ENCODE measurements around the gene LAMTOR3. TPM values are rescaled to one million over a fixed set of nuclear protein-coding genes. Genes with fewer than 3 reads are reported as not detected.

Gene LAMTOR3
- total and polyA plus RNA-seq, 9 of the 15 experiments (the other 6 are each of a cell fraction or from before 2014, with no cell fraction given): 17.9 to 146 (median 59.4) TPM

- ATAC-seq (no peak), FAIRE-seq (no peak), DNase-seq (ENCODE audit: extremely low read depth in 1 of 4, low spot score in 3 of 4) (no peak)
- intact Hi-C loops (cut with micrococcal nuclease) (no loop called here), in situ Hi-C loops (cut with MboI) (no loop called here)
- ChIA-PET CTCF (ENCODE audit: low intra/inter-chr PET ratio) (no interaction called here), POLR2A (interaction anchor here (2.4 to 4.4 kb wide), 2 partner anchors 19 to 21 kb away, joined by 5 to 20 read pairs; partner anchors contain the start of gene DNAJB14)
- BruUV-seq (replicated peaks): no TSS peak
- Histone ChIP-seq H3K9me3 (replicated peaks; ENCODE audit: control insufficient read depth, insufficient read depth, low read depth, low read length) (no peaks in the 10 kb centered on the region), H3K9me1 (ENCODE audit: control insufficient read depth, insufficient read depth, low read length) (no peaks in the 10 kb centered on the region), H3K27ac (ENCODE audit: extremely low read depth, low read depth, low read length) (no peak overlapping the region), H3K9ac (ENCODE audit: insufficient read depth in 1 of 2, low read depth in 2 of 2, low read length in 2 of 2) (no peak overlapping the region), H3K4me1 (replicated peaks in 1 of 2; ENCODE audit: control insufficient read depth in 2 of 2, insufficient read depth in 2 of 2, low read length in 2 of 2) (no peaks in the 10 kb centered on the region; a peak in 1 of 5 replicates), H3K4me3 (no peak overlapping the region), H3K27me3 (ENCODE audit: control insufficient read depth in 2 of 2, insufficient read depth in 2 of 2, low read length in 2 of 2) (no peaks in the 10 kb centered on the region), H3K79me2 (ENCODE audit: control insufficient read depth, insufficient read depth, low read length) (peaks cover 24% of the 10 kb centered on the region), H2AFZ (ENCODE audit: low read depth, low read length) (no peak overlapping the region), H3K4me2 (ENCODE audit: insufficient read depth, low read length) (no peak overlapping the region), H3K36me3 (ENCODE audit: control insufficient read depth, insufficient read depth, low read length) (peaks cover 38% of the 10 kb centered on the region; the same call in 2 of the 3 replicates), H4K20me1 (replicated peaks; ENCODE audit: control insufficient read depth, insufficient read depth, low read length) (no peaks in the 10 kb centered on the region)
- 63% methylated on average over 2 of the region's 2 CpGs for WGBS (ENCODE audit: insufficient coverage, low coverage, missing lambda C conversion rate)
- no peak for TF ChIP-seq MTA3 (IDR thresholded peaks at IDR 0.05; ENCODE audit: borderline replicate concordance)
- no peak for TF ChIP-seq POLR2B (IDR thresholded peaks at IDR 0.05; ENCODE audit: low read depth, partially characterized antibody)
- no peak for TF ChIP-seq ZFP30 (CRISPR knock-in tag; IDR thresholded peaks at IDR 0.05; ENCODE audit: borderline replicate concordance)
These were observed 33.3 kb upstream of the LAMTOR3 start for GRCh38 chr4:99927566-99927965.

GRCh38 chr4:99921174-99921573 is 26.9 kb upstream of the LAMTOR3 start:
- no peak overlapping the region for H3K4me2 ChIP-seq (ENCODE audit: insufficient read depth, low read length)
- H3K4me1 ChIP-seq (replicated peaks in 1 of 2; ENCODE audit: control insufficient read depth in 2 of 2, insufficient read depth in 2 of 2, low read length in 2 of 2): no peaks in the 10 kb centered on the region; a peak in 1 of 5 replicates
- 93% methylated on average over 3 of the region's 3 CpGs for whole genome bisulfite sequencing (ENCODE audit: insufficient coverage, low coverage, missing lambda C conversion rate)
- H3K4me3 ChIP-seq: no peak overlapping the region
- H2AFZ ChIP-seq (ENCODE audit: low read depth, low read length): no peak overlapping the region
- intact Hi-C loops (cut with micrococcal nuclease): no loop called here
- DNase-seq (ENCODE audit: extremely low read depth in 1 of 4, low spot score in 3 of 4) (no peak), FAIRE-seq (no peak), ATAC-seq (no peak)
- H3K27ac ChIP-seq (ENCODE audit: extremely low read depth, low read depth, low read length): no peak overlapping the region
- H3K9ac ChIP-seq (ENCODE audit: insufficient read depth in 1 of 2, low read depth in 2 of 2, low read length in 2 of 2): no peak overlapping the region
- in situ Hi-C loops (cut with MboI): no loop called here
- POLR2A ChIA-PET: interaction anchor here (1.8 kb wide), 1 partner anchor 26 kb away, joined by 5 read pairs; the partner anchor contains the start of gene DNAJB14
- BruUV-seq (replicated peaks): no TSS peak
- H3K9me1 ChIP-seq (ENCODE audit: control insufficient read depth, insufficient read depth, low read length): no peaks in the 10 kb centered on the region
- H3K9me3 ChIP-seq (replicated peaks; ENCODE audit: control insufficient read depth, insufficient read depth, low read depth, low read length): no peaks in the 10 kb centered on the region
- H3K79me2 ChIP-seq (ENCODE audit: control insufficient read depth, insufficient read depth, low read length): no peaks in the 10 kb centered on the region
- no peaks in the 10 kb centered on the region for H4K20me1 ChIP-seq (replicated peaks; ENCODE audit: control insufficient read depth, insufficient read depth, low read length)
- CTCF ChIA-PET (ENCODE audit: low intra/inter-chr PET ratio): no interaction called here
- H3K36me3 ChIP-seq (ENCODE audit: control insufficient read depth, insufficient read depth, low read length): peaks cover 49% of the 10 kb centered on the region
- no peaks in the 10 kb centered on the region for H3K27me3 ChIP-seq (ENCODE audit: control insufficient read depth in 2 of 2, insufficient read depth in 2 of 2, low read length in 2 of 2)
- TF ChIP-seq KLF6 (CRISPR knock-in tag; IDR thresholded peaks at IDR 0.05; ENCODE audit: borderline replicate concordance) (no peak), RREB1 (CRISPR knock-in tag; IDR thresholded peaks at IDR 0.05) (no peak), ZNF134 (CRISPR knock-in tag; conservative IDR thresholded peaks at IDR 0.05) (no peak), SREBF1 (IDR thresholded peaks at IDR 0.05; ENCODE audit: borderline replicate concordance, low read depth, low read length) (no peak), THAP7 (CRISPR knock-in tag; IDR thresholded peaks at IDR 0.05) (no peak), KHSRP (IDR thresholded peaks at IDR 0.05) (no peak)
